ENCODE measurements around the gene ARTN.

ARTN gene

GRCh38 chr1:43933386-43934100 lies at the start of gene ARTN:
Gene ARTN (plus strand): TSS chr1:43933801. CDS start chr1:43935657, 1,856 bp downstream.
- DNase-seq, result peak; percentile 33 to 69 (median 59)

GRCh38 chr1:43885279-43885801 lies 48.3 kb upstream of the ARTN start:
- DNase-seq, result peak in 2 of 3 experiments; percentile 73 to 81

GRCh38 chr1:43887748-43888147 lies 45.9 kb upstream of the ARTN start:
- no peak for DNase-seq

GRCh38 chr1:43890815-43891214 lies 42.8 kb upstream of the ARTN start:
- no peak for DNase-seq

GRCh38 chr1:43893006-43893405 lies 40.6 kb upstream of the ARTN start:
- no peak for DNase-seq

GRCh38 chr1:43898981-43899380 lies 34.6 kb upstream of the ARTN start:
- DNase-seq, result no peak

GRCh38 chr1:43900386-43900785 lies 33.2 kb upstream of the ARTN start:
- no peak for DNase-seq

GRCh38 chr1:43901196-43901961 lies 32.2 kb upstream of the ARTN start:
- DNase-seq, result no peak

GRCh38 chr1:43902058-43902831 lies 31.4 kb upstream of the ARTN start:
- DNase-seq, result peak in 1 of 3 experiments; percentile 5

GRCh38 chr1:43904660-43905551 lies 28.7 kb upstream of the ARTN start:
- no peak for DNase-seq

GRCh38 chr1:43908226-43908625 lies 25.4 kb upstream of the ARTN start:
- no peak for DNase-seq

GRCh38 chr1:43908858-43909257 lies 24.7 kb upstream of the ARTN start:
- peak in 1 of 3 experiments; percentile 27 for DNase-seq

- peak in 1 of 3 experiments; percentile 47 for DNase-seq
Observed at GRCh38 chr1:43910343-43910742, 23.3 kb upstream of the ARTN start.

GRCh38 chr1:43912607-43913006 lies 21.0 kb upstream of the ARTN start:
- DNase-seq, result no peak

- no peak for DNase-seq
Observed at GRCh38 chr1:43913051-43913501, 20.5 kb upstream of the ARTN start.

GRCh38 chr1:43913666-43914360 lies 19.8 kb upstream of the ARTN start:
- DNase-seq, result no peak

GRCh38 chr1:43914576-43915525 lies 18.8 kb upstream of the ARTN start:
- no peak for DNase-seq

- no peak for DNase-seq
Observed at GRCh38 chr1:43919906-43920305, 13.7 kb upstream of the ARTN start.

- DNase-seq, result no peak
Observed at GRCh38 chr1:43921022-43921421, 12.6 kb upstream of the ARTN start.

- no peak for DNase-seq
Observed at GRCh38 chr1:43924516-43924915, 9.1 kb upstream of the ARTN start.

Measured in NCI-H1417 (cell line).